ENCODE measurements around the gene SLC30A2. TPM values are rescaled to one million over a fixed set of nuclear protein-coding genes. Genes with fewer than 3 reads are reported as not detected.

Gene SLC30A2
- total RNA-seq, 1 donor from 2014 or later: not detected

GRCh38 chr1:26066160-26066559 is 20.2 kb upstream of the SLC30A2 start:
- FAIRE-seq (no peak), DNase-seq (ENCODE audit: low read depth) (no peak)
- no peak overlapping the region for H3K4me3 ChIP-seq (ENCODE audit: low read depth, low read length)
- H3K36me3 ChIP-seq (ENCODE audit: control insufficient read depth, insufficient read depth, low read length): no peaks in the 10 kb centered on the region
- TF ChIP-seq CTCF (IDR thresholded peaks at IDR 0.05; ENCODE audit: insufficient read depth, low read length, severe bottlenecking): no peak
- peaks cover 4% of the 10 kb centered on the region for H3K27me3 ChIP-seq (ENCODE audit: control insufficient read depth, insufficient read depth, low read length)

- Histone ChIP-seq H3K4me3 (ENCODE audit: low read depth, low read length) (no peak overlapping the region), H3K27me3 (ENCODE audit: control insufficient read depth, insufficient read depth, low read length) (peaks cover 4% of the 10 kb centered on the region), H3K36me3 (ENCODE audit: control insufficient read depth, insufficient read depth, low read length) (no peaks in the 10 kb centered on the region)
- DNase-seq (ENCODE audit: low read depth) (peak; percentile 42), FAIRE-seq (no peak)
- TF ChIP-seq CTCF (IDR thresholded peaks at IDR 0.05; ENCODE audit: insufficient read depth, low read length, severe bottlenecking): no peak
Measured at GRCh38 chr1:26064553-26064952, 18.6 kb upstream of the SLC30A2 start.

- no peak overlapping the region for H3K4me3 ChIP-seq (ENCODE audit: low read depth, low read length)
- peaks cover 4% of the 10 kb centered on the region for H3K27me3 ChIP-seq (ENCODE audit: control insufficient read depth, insufficient read depth, low read length)
- TF ChIP-seq CTCF (IDR thresholded peaks at IDR 0.05; ENCODE audit: insufficient read depth, low read length, severe bottlenecking): no peak
- H3K36me3 ChIP-seq (ENCODE audit: control insufficient read depth, insufficient read depth, low read length): no peaks in the 10 kb centered on the region
- no peak for FAIRE-seq
- DNase-seq (ENCODE audit: low read depth): no peak
Measured at GRCh38 chr1:26060832-26061574, 15.1 kb upstream of the SLC30A2 start.

- no peak overlapping the region for H3K4me3 ChIP-seq (ENCODE audit: low read depth, low read length)
- DNase-seq (ENCODE audit: low read depth) (no peak), FAIRE-seq (no peak)
- no peak for TF ChIP-seq CTCF (IDR thresholded peaks at IDR 0.05; ENCODE audit: insufficient read depth, low read length, severe bottlenecking)
- peaks cover 4% of the 10 kb centered on the region for H3K27me3 ChIP-seq (ENCODE audit: control insufficient read depth, insufficient read depth, low read length)
- no peaks in the 10 kb centered on the region for H3K36me3 ChIP-seq (ENCODE audit: control insufficient read depth, insufficient read depth, low read length)
Measured at GRCh38 chr1:26059906-26060305, 14.0 kb upstream of the SLC30A2 start.

GRCh38 chr1:26058052-26058595 is 12.2 kb upstream of the SLC30A2 start:
- no peak for TF ChIP-seq CTCF (IDR thresholded peaks at IDR 0.05; ENCODE audit: insufficient read depth, low read length, severe bottlenecking)

More at GRCh38 chr1:26058052-26058595, 12.2 kb upstream of the SLC30A2 start:
- FAIRE-seq (no peak), DNase-seq (ENCODE audit: low read depth) (no peak)
- Histone ChIP-seq H3K27me3 (ENCODE audit: control insufficient read depth, insufficient read depth, low read length) (peaks cover 6% of the 10 kb centered on the region), H3K36me3 (ENCODE audit: control insufficient read depth, insufficient read depth, low read length) (no peaks in the 10 kb centered on the region), H3K4me3 (ENCODE audit: low read depth, low read length) (no peak overlapping the region)

All from bronchial epithelial cell (primary cell).